Esophagus squamous epithelium (tissue), 5 donors: ENCODE results near the gene PLSCR4. TPM values are rescaled to one million over a fixed set of nuclear protein-coding genes. Genes with fewer than 3 reads are reported as not detected.

Source experiments
- DNase-seq: peaks from one replicate; lab custom pipeline; 2025; lab: John Stamatoyannopoulos, UW
- H3K27ac ChIP-seq, 4 donors: fragments of 200-600 bp; sonication (generic); one replicate each; pipeline ENCODE4 v1.5.1; 2016 to 2019; ENCODE audit warnings: mild to moderate bottlenecking in 1 of 4
- H3K27me3 ChIP-seq, 4 donors: fragments of 200-600 bp; sonication (generic); 1 replicate in 3 of 4; 2 replicates in 1 of 4; pipeline versions ENCODE4 v1.5.1 to v1.6.0; 2017 to 2021; ENCODE audit warnings: antibody characterized with exemption in 1 of 4
- H3K36me3 ChIP-seq, 3 donors: fragments of 200-600 bp; sonication (generic); one replicate each; pipeline ENCODE4 v1.5.1; 2016 to 2019
- H3K4me1 ChIP-seq, 3 donors: fragments of 200-600 bp; sonication (generic); one replicate each; pipeline ENCODE4 v1.5.1; 2017 to 2019
- H3K4me3 ChIP-seq, 4 donors: fragments of 200-600 bp; sonication (generic); 1 replicate in 3 of 4; 2 replicates in 1 of 4; pipeline ENCODE4 v1.5.1; 2016 to 2019; ENCODE audit warnings: mild to moderate bottlenecking in 2 of 4, moderate library complexity in 1 of 4
- H3K9me3 ChIP-seq, 3 donors: fragments of 200-600 bp; sonication (generic); one replicate each; pipeline ENCODE4 v1.5.1; 2016 to 2019
- POLR2A ChIP-seq, 4 donors: fragments of 450-650 bp; IDR thresholded peaks; one replicate each; pipeline ENCODE4 v1.6.1; 2017; ENCODE audit warnings: antibody characterized with exemption in 4 of 4, mild to moderate bottlenecking in 4 of 4, moderate library complexity in 3 of 4
- WGBS, 2 donors: methylation state at CpG; one replicate each; pipeline ENCODE4 v1.1.5; 2018; 5-methylcytosine and 5-hydroxymethylcytosine counted together
- intact Hi-C: fragments of 100-400 bp; cut with DNase I; formaldehyde crosslinking; loops from one replicate; pipeline ENCODE4 v1.15.0; 2022
- total RNA-seq, 4 donors: library from RNA; depleted of rRNA; stranded (reverse); fragments of >200 nt; gene quantifications; one replicate each; pipeline ENCODE4 v1.1.0, GENCODE V29; 2016
- TF ChIP-seq, protein P1 (sequence below), 6 experiments: fragments of 450-650 bp in 4 of 6; fragments of 200-600 bp in 2 of 6; sonication (generic) in 2 of 6; IDR thresholded peaks; one replicate each; pipeline ENCODE4 v1.5.1; 2016 to 2019; ENCODE audit warnings: antibody characterized with exemption in 6 of 6, mild to moderate bottlenecking in 4 of 6, moderate library complexity in 4 of 6
- donor health status: DM: yes; HTN: yes; CAD: no.

The PLSCR4 gene
- total RNA-seq, 4 donors from 2014 or later: 5.5 to 39.1 (median 13.4) TPM

DNA sequence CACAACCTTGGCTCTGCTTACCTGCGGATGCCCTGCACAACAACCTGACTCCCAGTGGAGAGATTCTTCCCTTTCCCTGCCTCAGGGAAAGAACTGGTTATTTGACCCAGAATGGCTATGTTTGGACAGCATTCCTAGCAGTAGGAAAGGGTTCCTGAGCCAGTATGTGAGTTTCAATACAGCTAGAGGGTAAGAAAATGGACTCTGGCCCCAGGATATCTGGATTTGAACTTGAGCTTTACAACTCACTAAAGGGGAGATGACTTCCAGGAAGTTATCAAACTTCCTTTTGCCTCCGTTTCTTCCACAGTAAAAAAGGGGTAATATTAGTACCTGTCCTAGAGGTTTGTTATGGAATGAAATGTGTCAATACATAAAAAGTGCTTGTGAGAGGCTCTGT is 28.1 kb upstream of the PLSCR4 start:
- WGBS, 2 donors: 78 to 92% methylated on average over 2 of the region's 2 CpGs
- intact Hi-C loops: no loop called here
- Histone ChIP-seq H3K4me3 (no peak overlapping the region), H3K36me3 (no peaks in the 10 kb centered on the region), H3K9me3 (no peaks in the 10 kb centered on the region), H3K27me3 (no peaks in the 10 kb centered on the region), H3K27ac (peak overlapping the region in 3 of 4 donors; percentile 35 to 51 (median 43)), H3K4me1 (peaks cover 0 to 23% (median 20%) of the 10 kb centered on the region in 3 donors)
- TF ChIP-seq POLR2A (IDR thresholded peaks at IDR 0.05): no peak
- TF ChIP-seq, protein P1, sequence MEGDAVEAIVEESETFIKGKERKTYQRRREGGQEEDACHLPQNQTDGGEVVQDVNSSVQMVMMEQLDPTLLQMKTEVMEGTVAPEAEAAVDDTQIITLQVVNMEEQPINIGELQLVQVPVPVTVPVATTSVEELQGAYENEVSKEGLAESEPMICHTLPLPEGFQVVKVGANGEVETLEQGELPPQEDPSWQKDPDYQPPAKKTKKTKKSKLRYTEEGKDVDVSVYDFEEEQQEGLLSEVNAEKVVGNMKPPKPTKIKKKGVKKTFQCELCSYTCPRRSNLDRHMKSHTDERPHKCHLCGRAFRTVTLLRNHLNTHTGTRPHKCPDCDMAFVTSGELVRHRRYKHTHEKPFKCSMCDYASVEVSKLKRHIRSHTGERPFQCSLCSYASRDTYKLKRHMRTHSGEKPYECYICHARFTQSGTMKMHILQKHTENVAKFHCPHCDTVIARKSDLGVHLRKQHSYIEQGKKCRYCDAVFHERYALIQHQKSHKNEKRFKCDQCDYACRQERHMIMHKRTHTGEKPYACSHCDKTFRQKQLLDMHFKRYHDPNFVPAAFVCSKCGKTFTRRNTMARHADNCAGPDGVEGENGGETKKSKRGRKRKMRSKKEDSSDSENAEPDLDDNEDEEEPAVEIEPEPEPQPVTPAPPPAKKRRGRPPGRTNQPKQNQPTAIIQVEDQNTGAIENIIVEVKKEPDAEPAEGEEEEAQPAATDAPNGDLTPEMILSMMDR (IDR thresholded peaks at IDR 0.05): no peak
- DNase-seq: no peak

DNA sequence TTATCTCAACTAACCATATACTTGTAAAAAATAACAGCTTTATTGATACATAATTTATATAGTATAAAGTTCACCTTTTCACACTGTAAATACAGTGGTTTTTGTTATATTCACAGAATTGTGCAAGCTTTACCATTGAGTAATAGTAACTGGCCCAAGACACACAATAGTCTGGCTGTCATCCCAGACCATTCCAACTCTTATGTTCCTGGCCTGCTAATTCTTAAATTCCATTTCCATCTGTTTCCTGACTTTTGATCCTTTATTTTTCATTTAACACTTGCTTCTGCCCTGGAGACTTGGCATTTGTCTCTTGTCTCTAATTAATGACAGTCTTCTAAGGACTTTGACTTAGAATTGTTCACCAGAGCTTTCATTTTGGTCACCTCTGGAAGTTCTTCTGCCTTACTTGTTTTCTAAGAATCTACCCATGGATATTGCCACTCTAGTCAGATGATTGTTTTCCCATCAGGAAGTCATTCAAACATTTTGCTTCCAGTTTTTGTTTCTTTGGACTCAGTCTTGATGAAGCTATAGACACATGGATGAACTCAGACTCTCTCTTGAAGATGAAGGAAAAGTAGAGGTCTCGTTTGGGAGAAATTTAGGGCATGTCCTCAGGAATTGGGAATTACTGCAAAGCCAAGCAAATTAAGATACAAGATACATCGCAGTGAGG is 27.2 kb upstream of the PLSCR4 start:
- Histone ChIP-seq H3K9me3 (no peaks in the 10 kb centered on the region), H3K4me3 (no peak overlapping the region), H3K4me1 (peaks cover 0 to 23% (median 20%) of the 10 kb centered on the region in 3 donors), H3K36me3 (no peaks in the 10 kb centered on the region), H3K27ac (peak overlapping the region in 3 of 4 donors; percentile 35 to 51 (median 43)), H3K27me3 (no peaks in the 10 kb centered on the region)
- TF ChIP-seq POLR2A (IDR thresholded peaks at IDR 0.05): no peak
- TF ChIP-seq, protein P1 (IDR thresholded peaks at IDR 0.05): no peak
- intact Hi-C loops: no loop called here
- 80 to 81% methylated on average over 2 of the region's 2 CpGs for WGBS, 2 donors
- no peak for DNase-seq

DNA sequence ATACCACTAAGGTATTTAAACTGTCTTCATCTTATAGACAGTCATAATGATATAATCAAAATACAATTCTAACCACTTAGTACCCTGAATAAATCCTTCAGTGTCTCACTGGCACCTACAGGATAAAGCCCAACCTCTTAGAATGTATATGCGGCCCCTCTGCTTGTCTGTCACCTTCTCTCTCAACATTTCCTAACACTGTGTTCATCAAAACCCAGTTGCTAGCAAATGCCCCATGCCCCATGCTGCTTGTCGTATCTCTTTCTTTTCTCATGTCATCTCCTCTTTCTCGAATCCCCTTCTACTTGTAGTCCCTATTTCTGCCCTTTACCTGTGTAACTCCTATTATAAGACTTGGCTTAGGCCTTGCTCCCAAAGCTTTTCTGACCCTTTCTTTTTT is 24.6 kb upstream of the PLSCR4 start:
- Histone ChIP-seq H3K27me3 (no peaks in the 10 kb centered on the region), H3K4me1 (peaks cover 0 to 23% (median 20%) of the 10 kb centered on the region in 3 donors), H3K36me3 (no peaks in the 10 kb centered on the region), H3K9me3 (no peaks in the 10 kb centered on the region), H3K4me3 (no peak overlapping the region), H3K27ac (peak overlapping the region in 3 of 4 donors; percentile 74 to 77 (median 75))
- intact Hi-C loops: no loop called here
- DNase-seq: no peak
- 84 to 88% methylated on average over 3 of the region's 3 CpGs for WGBS, 2 donors
- TF ChIP-seq, protein P1 (IDR thresholded peaks at IDR 0.05): no peak
- no peak for TF ChIP-seq POLR2A (IDR thresholded peaks at IDR 0.05)

DNA sequence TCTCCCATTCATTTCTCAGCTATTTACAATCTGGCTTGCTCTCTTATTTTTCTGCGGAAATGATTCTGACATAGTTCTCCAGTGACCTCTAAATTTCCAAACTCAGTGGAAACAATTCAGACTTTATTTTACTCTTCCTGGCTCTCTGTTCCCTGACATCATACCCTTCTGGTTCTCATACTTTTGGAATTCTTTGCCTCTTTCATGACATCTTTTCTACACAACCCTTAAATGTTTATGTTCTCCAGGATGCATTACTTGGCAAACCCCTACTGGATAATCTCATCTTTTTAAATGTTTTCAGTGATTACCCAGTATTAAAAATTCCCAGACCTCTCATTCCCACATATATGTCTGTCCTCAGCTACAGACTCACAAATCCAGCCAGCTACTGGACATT is 23.9 kb upstream of the PLSCR4 start:
- Histone ChIP-seq H3K4me3 (no peak overlapping the region), H3K36me3 (no peaks in the 10 kb centered on the region), H3K4me1 (peaks cover 0 to 23% (median 20%) of the 10 kb centered on the region in 3 donors), H3K27me3 (no peaks in the 10 kb centered on the region), H3K27ac (peak overlapping the region in 3 of 4 donors; percentile 74 to 77 (median 75)), H3K9me3 (no peaks in the 10 kb centered on the region)
- intact Hi-C loops: no loop called here
- DNase-seq: no peak
- TF ChIP-seq POLR2A (IDR thresholded peaks at IDR 0.05): no peak
- TF ChIP-seq, protein P1 (IDR thresholded peaks at IDR 0.05): no peak
- 42 to 64% methylated on average over 1 of the region's 1 CpG for WGBS, 2 donors

DNA sequence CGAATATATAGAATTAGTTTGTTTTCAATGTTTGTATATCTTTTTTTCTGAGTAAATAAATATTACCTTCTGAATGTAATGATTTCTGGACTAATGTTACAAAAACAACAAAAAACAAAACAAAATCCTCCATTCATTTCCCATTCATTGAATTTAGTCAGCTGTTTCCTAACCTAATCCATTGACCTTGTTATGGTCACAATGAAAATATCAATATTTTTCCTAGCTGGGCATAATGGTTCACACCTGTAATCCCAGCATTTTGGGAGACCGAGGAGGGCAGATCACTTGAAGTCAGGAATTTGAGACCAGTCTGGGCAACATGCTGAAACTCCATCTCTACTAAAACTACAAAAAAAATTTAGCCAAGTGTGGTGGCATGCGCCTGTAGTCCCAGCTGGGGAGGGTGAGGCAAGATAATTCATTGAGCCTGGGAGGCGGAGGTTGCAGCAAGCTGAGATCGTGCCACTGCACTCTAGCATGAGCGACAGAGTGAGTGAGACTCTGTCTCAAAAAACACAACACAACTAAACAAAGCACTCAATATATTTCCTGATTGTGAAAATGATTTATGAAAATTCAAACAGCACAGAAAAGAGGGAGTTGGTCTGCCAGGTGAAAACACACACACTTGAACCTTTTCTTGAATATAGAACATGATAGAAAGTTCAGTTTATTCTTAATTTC is 23.0 kb upstream of the PLSCR4 start:
- peaks cover 0 to 22% (median 17%) of the 10 kb centered on the region in 3 donors for H3K4me1 ChIP-seq
- no peaks in the 10 kb centered on the region for H3K9me3 ChIP-seq
- DNase-seq: no peak
- H3K4me3 ChIP-seq: no peak overlapping the region
- no peaks in the 10 kb centered on the region for H3K27me3 ChIP-seq
- TF ChIP-seq POLR2A (IDR thresholded peaks at IDR 0.05): no peak
- TF ChIP-seq, protein P1 (IDR thresholded peaks at IDR 0.05): no peak
- WGBS, 2 donors: 90 to 96% methylated on average over 6 of the region's 6 CpGs
- intact Hi-C loops: no loop called here
- H3K27ac ChIP-seq: peak overlapping the region in 3 of 4 donors; percentile 58 to 74 (median 74)
- H3K36me3 ChIP-seq: no peaks in the 10 kb centered on the region
